HEK293 (cell line): Measurements from ENCODE around the gene WNT1.

Source experiments
- CTCF ChIA-PET: fragments of 350-600 bp; formaldehyde crosslinking; extraction: SDS; loops from one replicate; lab custom pipeline; 2021; ENCODE audit warnings: antibody characterized with exemption; lab: Yijun Ruan, JAX
- POLR2A ChIA-PET: fragments of 300-600 bp; formaldehyde crosslinking; extraction: SDS; loops from one replicate; lab custom pipeline; 2020; ENCODE audit warnings: antibody characterized with exemption, inconsistent platforms; lab: Yijun Ruan, JAX
- H3K27ac ChIP-seq: fragments of 200-500 bp; sonication (Bioruptor generic); 2 replicates; pipeline ENCODE4 v1.5.1; 2014; ENCODE audit warnings: low read depth, low read length, control low read depth, inconsistent platforms; ENCODE audit errors: extremely low read depth
- H3K36me3 ChIP-seq, 2 experiments: fragments of 200-500 bp in 1 of 2; sonication (Bioruptor generic) in 1 of 2; 1 replicate in 1 of 2; 2 replicates in 1 of 2; pipeline ENCODE4 v1.5.1; 2014 to 2017; ENCODE audit warnings: inconsistent platforms in 2 of 2, low read length in 2 of 2; ENCODE audit not compliant: control insufficient read depth in 2 of 2, insufficient read depth in 1 of 2
- H3K4me1 ChIP-seq: fragments of 200-500 bp; sonication (Bioruptor generic); 2 replicates; pipeline ENCODE4 v1.5.1; 2014; ENCODE audit warnings: mild to moderate bottlenecking, low read length, inconsistent platforms; ENCODE audit not compliant: control insufficient read depth, insufficient read depth
- H3K4me3 ChIP-seq: 2 replicates; pipeline ENCODE4 v1.5.1; 2011; ENCODE audit warnings: low read depth, mild to moderate bottlenecking, control low read depth, low read length, moderate library complexity
- H3K9me3 ChIP-seq: fragments of 200-500 bp; sonication (Bioruptor generic); 2 replicates; pipeline ENCODE4 v1.5.1; 2014; ENCODE audit warnings: low read depth, low read length, inconsistent platforms; ENCODE audit not compliant: control insufficient read depth, insufficient read depth
- MEIS1 ChIP-seq: sonication (generic); formaldehyde crosslinking; IDR thresholded peaks from 2 replicates; pipeline ENCODE4 v1.8.1; 2022; ENCODE audit warnings: missing genetic modification reagents, mild to moderate bottlenecking, borderline replicate concordance
- OVOL3 ChIP-seq: fragments of 450-650 bp; formaldehyde crosslinking; IDR thresholded peaks from 2 replicates; pipeline ENCODE4 v1.5.1; 2016; ENCODE audit warnings: missing biosample characterization, missing genetic modification characterization
- ZNF16 ChIP-seq: fragments of 450-650 bp; formaldehyde crosslinking; IDR thresholded peaks from 2 replicates; pipeline ENCODE4 v1.5.1; 2016; ENCODE audit warnings: low read depth, missing biosample characterization, missing genetic modification characterization
- ZNF24 ChIP-seq: fragments of 450-650 bp; formaldehyde crosslinking; IDR thresholded peaks from 2 replicates; pipeline ENCODE4 v1.5.1; 2016; ENCODE audit warnings: missing biosample characterization, missing genetic modification characterization
- ZNF274 ChIP-seq, 2 experiments: fragments of 200-500 bp in 1 of 2; fragments of 450-650 bp in 1 of 2; sonication (Bioruptor generic) in 1 of 2; formaldehyde crosslinking in 1 of 2; IDR thresholded peaks; 2 replicates each; pipeline versions ENCODE4 v1.5.1 to v1.6.1; 2014 to 2016; ENCODE audit warnings: borderline replicate concordance in 1 of 2, inconsistent platforms in 1 of 2, low read length in 1 of 2, missing biosample characterization in 1 of 2, missing genetic modification characterization in 1 of 2
- ZNF501 ChIP-seq: fragments of 450-650 bp; formaldehyde crosslinking; IDR thresholded peaks from 2 replicates; pipeline ENCODE4 v1.5.1; 2016; ENCODE audit warnings: missing biosample characterization, missing genetic modification characterization
- ZNF521 ChIP-seq: fragments of 450-650 bp; formaldehyde crosslinking; IDR thresholded peaks from 2 replicates; pipeline ENCODE4 v1.5.1; 2017; ENCODE audit warnings: missing biosample characterization, mild to moderate bottlenecking, missing genetic modification characterization
- ZNF549 ChIP-seq: fragments of 450-650 bp; IDR thresholded peaks from 2 replicates; pipeline ENCODE4 v1.5.1; 2018; ENCODE audit warnings: missing biosample characterization, missing genetic modification characterization, mild to moderate bottlenecking, inconsistent platforms, moderate library complexity
- ZNF600 ChIP-seq: fragments of 450-650 bp; formaldehyde crosslinking; IDR thresholded peaks from 2 replicates; pipeline ENCODE4 v1.5.1; 2016; ENCODE audit warnings: missing biosample characterization, missing genetic modification characterization
- ZNF623 ChIP-seq: fragments of 450-650 bp; formaldehyde crosslinking; IDR thresholded peaks from 2 replicates; pipeline ENCODE4 v1.5.1; 2016; ENCODE audit warnings: missing biosample characterization, missing genetic modification characterization
- ZNF658 ChIP-seq: fragments of 450-650 bp; formaldehyde crosslinking; IDR thresholded peaks from 2 replicates; pipeline ENCODE4; 2016; ENCODE audit warnings: missing biosample characterization, missing genetic modification characterization
- ZNF677 ChIP-seq: fragments of 450-650 bp; IDR thresholded peaks from 2 replicates; pipeline ENCODE4 v1.5.0; 2018; ENCODE audit warnings: missing biosample characterization, mild to moderate bottlenecking, missing genetic modification characterization, moderate library complexity
- ZNF785 ChIP-seq: fragments of 450-650 bp; formaldehyde crosslinking; IDR thresholded peaks from 2 replicates; pipeline ENCODE4 v1.5.1; 2016; ENCODE audit warnings: missing biosample characterization, missing genetic modification characterization
- ZNF830 ChIP-seq: fragments of 450-650 bp; IDR thresholded peaks from 2 replicates; pipeline ENCODE4 v1.5.0; 2018; ENCODE audit warnings: missing biosample characterization, missing genetic modification characterization, low read depth, mild to moderate bottlenecking, moderate library complexity
- TF ChIP-seq, protein P1 (sequence below): fragments of 450-650 bp; formaldehyde crosslinking; conservative IDR thresholded peaks from 2 replicates; pipeline ENCODE4 v1.5.1; 2016; ENCODE audit warnings: low read depth, missing biosample characterization, missing genetic modification characterization

The WNT1 gene

DNA sequence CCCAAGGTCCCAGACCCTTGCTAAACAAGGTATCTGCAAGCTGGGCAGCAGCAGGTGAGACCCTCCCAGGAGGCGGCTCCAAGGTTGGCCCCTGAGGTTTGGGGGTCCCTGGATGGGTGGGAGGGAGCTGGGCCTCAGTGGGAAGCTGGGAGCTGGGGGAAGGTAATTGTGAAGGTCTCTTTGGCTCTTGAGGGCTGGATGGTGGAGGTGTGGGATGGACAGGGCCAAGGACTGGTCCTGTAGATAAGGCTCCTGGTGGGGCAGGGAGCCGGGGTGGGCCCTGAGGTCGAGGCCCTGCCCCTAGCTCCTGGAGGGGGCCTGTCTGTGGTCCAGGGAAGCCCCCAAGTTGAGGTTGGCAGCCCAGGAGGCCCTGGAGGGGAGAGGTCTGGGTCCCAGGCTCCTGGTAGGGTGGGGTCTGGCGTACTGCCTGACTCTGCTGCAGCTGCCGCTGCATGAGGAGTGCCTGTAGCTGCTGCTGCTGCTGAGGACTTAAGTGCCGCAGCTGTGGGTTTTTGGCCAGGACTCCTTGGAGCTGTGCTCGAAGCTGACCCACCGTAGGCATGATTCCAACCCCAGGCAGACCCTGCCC, 53.5 kb downstream of the WNT1 start:
- Histone ChIP-seq H3K27ac (no peak overlapping the region), H3K36me3 (peaks cover 26 to 95% of the 10 kb centered on the region in 2 experiments), H3K9me3 (no peaks in the 10 kb centered on the region), H3K4me3 (no peak overlapping the region), H3K4me1 (no peaks in the 10 kb centered on the region)
- POLR2A ChIA-PET = interaction anchor here (1.8 kb wide), 1 partner anchor 8 kb away, joined by 6 read pairs; no protein-coding TSS in a partner anchor
- CTCF ChIA-PET = interaction anchor here (0.6 to 1.0 kb wide), 2 partner anchors 13 to 263 kb away, joined by 3 read pairs; partner anchors contain the start of gene PRPH
- TF ChIP-seq ZNF501 (tag by site-specific recombination) = no peak
- TF ChIP-seq MEIS1 (CRISPR knock-in tag) = no peak
- no peak for TF ChIP-seq ZNF623 (tag by site-specific recombination)
- TF ChIP-seq ZNF600 (tag by site-specific recombination) = no peak
- no peak for TF ChIP-seq ZNF274 (IDR thresholded peaks at IDR 0.05; ENCODE audit: low read length)
- no peak for TF ChIP-seq ZNF274 (tag by site-specific recombination; IDR thresholded peaks at IDR 0.05; ENCODE audit: borderline replicate concordance)
- no peak for TF ChIP-seq ZNF830 (tag by site-specific recombination)
- no peak for TF ChIP-seq ZNF785 (tag by site-specific recombination)
- no peak for TF ChIP-seq ZNF521 (tag by site-specific recombination)
- TF ChIP-seq ZNF549 (tag by site-specific recombination) = no peak
- TF ChIP-seq, protein P1, sequence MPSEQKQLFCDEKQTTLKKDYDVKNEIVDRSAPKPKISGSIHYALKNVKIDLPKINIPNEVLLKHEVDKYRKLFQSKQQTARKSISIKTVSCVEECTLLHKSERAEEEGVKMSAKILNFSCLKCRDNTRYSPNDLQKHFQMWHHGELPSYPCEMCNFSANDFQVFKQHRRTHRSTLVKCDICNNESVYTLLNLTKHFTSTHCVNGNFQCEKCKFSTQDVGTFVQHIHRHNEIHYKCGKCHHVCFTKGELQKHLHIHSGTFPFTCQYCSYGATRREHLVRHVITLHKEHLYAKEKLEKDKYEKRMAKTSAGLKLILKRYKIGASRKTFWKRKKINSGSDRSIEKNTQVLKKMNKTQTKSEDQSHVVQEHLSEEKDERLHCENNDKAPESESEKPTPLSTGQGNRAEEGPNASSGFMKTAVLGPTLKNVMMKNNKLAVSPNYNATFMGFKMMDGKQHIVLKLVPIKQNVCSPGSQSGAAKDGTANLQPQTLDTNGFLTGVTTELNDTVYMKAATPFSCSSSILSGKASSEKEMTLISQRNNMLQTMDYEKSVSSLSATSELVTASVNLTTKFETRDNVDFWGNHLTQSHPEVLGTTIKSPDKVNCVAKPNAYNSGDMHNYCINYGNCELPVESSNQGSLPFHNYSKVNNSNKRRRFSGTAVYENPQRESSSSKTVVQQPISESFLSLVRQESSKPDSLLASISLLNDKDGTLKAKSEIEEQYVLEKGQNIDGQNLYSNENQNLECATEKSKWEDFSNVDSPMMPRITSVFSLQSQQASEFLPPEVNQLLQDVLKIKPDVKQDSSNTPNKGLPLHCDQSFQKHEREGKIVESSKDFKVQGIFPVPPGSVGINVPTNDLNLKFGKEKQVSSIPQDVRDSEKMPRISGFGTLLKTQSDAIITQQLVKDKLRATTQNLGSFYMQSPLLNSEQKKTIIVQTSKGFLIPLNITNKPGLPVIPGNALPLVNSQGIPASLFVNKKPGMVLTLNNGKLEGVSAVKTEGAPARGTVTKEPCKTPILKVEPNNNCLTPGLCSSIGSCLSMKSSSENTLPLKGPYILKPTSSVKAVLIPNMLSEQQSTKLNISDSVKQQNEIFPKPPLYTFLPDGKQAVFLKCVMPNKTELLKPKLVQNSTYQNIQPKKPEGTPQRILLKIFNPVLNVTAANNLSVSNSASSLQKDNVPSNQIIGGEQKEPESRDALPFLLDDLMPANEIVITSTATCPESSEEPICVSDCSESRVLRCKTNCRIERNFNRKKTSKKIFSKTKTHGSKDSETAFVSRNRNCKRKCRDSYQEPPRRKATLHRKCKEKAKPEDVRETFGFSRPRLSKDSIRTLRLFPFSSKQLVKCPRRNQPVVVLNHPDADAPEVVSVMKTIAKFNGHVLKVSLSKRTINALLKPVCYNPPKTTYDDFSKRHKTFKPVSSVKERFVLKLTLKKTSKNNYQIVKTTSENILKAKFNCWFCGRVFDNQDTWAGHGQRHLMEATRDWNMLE = no peak
- TF ChIP-seq OVOL3 (tag by site-specific recombination) = no peak
- no peak for TF ChIP-seq ZNF24 (tag by site-specific recombination)
- no peak for TF ChIP-seq ZNF16 (tag by site-specific recombination)
- no peak for TF ChIP-seq ZNF658 (tag by site-specific recombination)
- TF ChIP-seq ZNF677 = no peak
